ENCODE data around the gene RCAN1. TPM values are rescaled to one million over a fixed set of nuclear protein-coding genes. Genes with fewer than 3 reads are reported as not detected.
A peak's percentile ranks its signal among the peaks of the same experiment; 100 is the strongest.

RCAN1 gene
- total RNA-seq, 2 experiments from 2014 or later = 6.8 to 8.9 TPM

DNA sequence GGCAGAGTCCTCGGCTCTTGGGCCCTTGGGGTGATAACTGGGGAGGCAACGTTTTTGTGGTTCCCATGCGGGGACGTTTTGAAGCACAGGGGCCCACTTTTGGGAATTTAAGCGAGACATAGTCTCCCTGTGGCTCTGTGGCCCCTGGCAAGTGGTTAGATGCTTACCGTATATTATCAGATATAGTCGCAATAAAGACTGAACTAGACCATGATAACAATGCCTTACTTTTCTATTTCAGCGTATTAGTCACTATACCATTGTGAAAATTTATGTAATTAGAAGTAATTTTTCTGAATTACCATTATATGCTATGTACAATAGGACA lies 538 bp upstream of the RCAN1 start:
- Histone ChIP-seq H3K4me1 (ENCODE audit: insufficient read depth, low read length, poor library complexity, severe bottlenecking) (peaks cover 23% of the 10 kb centered on the region), H3K9me2 (ENCODE audit: insufficient read depth, low read length) (no peaks in the 10 kb centered on the region), H3K4me3 (ENCODE audit: low read depth, low read length, poor library complexity, severe bottlenecking) (peak overlapping the region; percentile 77), H4K20me1 (ENCODE audit: insufficient read depth, low read length) (no peaks in the 10 kb centered on the region), H3K79me2 (ENCODE audit: insufficient read depth, low read depth, low read length) (no peaks in the 10 kb centered on the region), H3K36me3 (ENCODE audit: insufficient read depth, low read length) (no peaks in the 10 kb centered on the region), H3K27ac (ENCODE audit: low read depth, low read length, poor library complexity, severe bottlenecking) (no peak overlapping the region), H2AFZ (ENCODE audit: low read length) (peak overlapping the region; percentile 98; the same call in 1 of the 2 replicates), H3K9me3 (ENCODE audit: low read length) (no peaks in the 10 kb centered on the region), H3K4me2 (ENCODE audit: low read length) (peak overlapping the region; percentile 87)
- intact Hi-C loops (cut with micrococcal nuclease; ENCODE audit: unreplicated experiment) = no loop called here
- ChIA-PET CTCF (ENCODE audit: unreplicated experiment) (no interaction called here), POLR2A (interaction anchor here (0.6 kb wide), 1 partner anchor 48 kb away, joined by 3 read pairs; no protein-coding TSS in a partner anchor)
- TF ChIP-seq, protein P1, sequence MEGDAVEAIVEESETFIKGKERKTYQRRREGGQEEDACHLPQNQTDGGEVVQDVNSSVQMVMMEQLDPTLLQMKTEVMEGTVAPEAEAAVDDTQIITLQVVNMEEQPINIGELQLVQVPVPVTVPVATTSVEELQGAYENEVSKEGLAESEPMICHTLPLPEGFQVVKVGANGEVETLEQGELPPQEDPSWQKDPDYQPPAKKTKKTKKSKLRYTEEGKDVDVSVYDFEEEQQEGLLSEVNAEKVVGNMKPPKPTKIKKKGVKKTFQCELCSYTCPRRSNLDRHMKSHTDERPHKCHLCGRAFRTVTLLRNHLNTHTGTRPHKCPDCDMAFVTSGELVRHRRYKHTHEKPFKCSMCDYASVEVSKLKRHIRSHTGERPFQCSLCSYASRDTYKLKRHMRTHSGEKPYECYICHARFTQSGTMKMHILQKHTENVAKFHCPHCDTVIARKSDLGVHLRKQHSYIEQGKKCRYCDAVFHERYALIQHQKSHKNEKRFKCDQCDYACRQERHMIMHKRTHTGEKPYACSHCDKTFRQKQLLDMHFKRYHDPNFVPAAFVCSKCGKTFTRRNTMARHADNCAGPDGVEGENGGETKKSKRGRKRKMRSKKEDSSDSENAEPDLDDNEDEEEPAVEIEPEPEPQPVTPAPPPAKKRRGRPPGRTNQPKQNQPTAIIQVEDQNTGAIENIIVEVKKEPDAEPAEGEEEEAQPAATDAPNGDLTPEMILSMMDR (conservative IDR thresholded peaks at IDR 0.05; ENCODE audit: low read length) = no peak
- TF ChIP-seq EZH2phosphoT487 (IDR thresholded peaks at IDR 0.05; ENCODE audit: borderline replicate concordance, low read depth, low read length) = no peak
- DNase-seq (ENCODE audit: low spot score) = no peak
- no TSS peak for BruUV-seq (replicated peaks)

DNA sequence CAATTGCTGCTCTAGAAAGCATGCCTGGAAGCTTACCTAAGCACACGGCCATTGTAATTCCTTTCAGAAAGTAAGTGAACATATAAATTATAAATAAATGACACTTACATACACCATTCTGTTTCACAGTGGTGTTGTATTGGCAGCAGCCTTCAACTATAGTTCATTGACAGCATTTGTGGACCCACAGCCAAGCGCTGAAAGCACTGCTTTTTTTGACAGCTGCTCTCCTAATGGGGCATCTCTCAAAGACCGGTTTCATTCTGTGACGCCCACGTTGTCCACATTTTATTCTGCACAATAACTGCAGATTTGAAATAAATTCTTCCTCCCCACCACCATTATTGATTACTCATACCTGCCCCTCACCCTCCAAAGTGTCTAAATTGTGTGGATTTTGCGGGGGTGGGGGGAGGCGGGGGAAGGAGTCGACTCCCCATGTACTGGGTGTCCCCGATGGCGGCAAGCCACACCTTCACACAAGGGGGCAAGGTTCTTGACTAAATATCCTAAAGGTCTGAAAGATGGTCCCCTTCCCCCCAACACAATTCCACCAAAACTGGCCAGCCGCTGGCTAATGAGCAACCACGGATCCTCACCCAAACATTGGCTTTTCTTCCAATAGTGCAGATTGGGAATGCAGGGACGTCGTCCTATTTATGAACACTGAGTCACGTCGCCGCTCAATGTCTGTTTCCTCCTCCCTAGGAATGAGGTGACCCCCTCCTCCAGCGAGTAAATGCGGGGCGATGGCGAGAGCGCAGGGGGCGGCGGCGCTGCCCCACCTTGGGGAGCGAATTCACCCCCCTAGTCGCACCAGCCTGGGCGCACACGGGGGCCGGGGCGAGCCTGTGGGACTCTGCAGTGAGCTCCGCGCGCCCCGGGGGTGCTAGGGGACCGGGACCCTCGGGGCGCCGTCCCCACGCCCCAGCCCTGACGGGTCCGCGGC lies 960 bp downstream of the RCAN1 start:
- Histone ChIP-seq H3K4me2 (ENCODE audit: low read length) (peak overlapping the region; percentile 87), H3K4me1 (ENCODE audit: insufficient read depth, low read length, poor library complexity, severe bottlenecking) (peaks cover 23% of the 10 kb centered on the region), H3K36me3 (ENCODE audit: insufficient read depth, low read length) (no peaks in the 10 kb centered on the region), H3K27ac (ENCODE audit: low read depth, low read length, poor library complexity, severe bottlenecking) (no peak overlapping the region), H3K9me3 (ENCODE audit: low read length) (no peaks in the 10 kb centered on the region), H4K20me1 (ENCODE audit: insufficient read depth, low read length) (no peaks in the 10 kb centered on the region), H3K9me2 (ENCODE audit: insufficient read depth, low read length) (no peaks in the 10 kb centered on the region), H2AFZ (ENCODE audit: low read length) (peak overlapping the region; percentile 24; the same call in 1 of the 2 replicates), H3K4me3 (ENCODE audit: low read depth, low read length, poor library complexity, severe bottlenecking) (peak overlapping the region; percentile 77), H3K79me2 (ENCODE audit: insufficient read depth, low read depth, low read length) (no peaks in the 10 kb centered on the region)
- no peak for DNase-seq (ENCODE audit: low spot score)
- CTCF ChIA-PET (ENCODE audit: unreplicated experiment) = no interaction called here
- no TSS peak for BruUV-seq (replicated peaks)
- POLR2A ChIA-PET = no interaction called here
- TF ChIP-seq, protein P1 (conservative IDR thresholded peaks at IDR 0.05; ENCODE audit: low read length) = no peak
- TF ChIP-seq EZH2phosphoT487 (IDR thresholded peaks at IDR 0.05; ENCODE audit: borderline replicate concordance, low read depth, low read length) = no peak
- intact Hi-C loops (cut with micrococcal nuclease; ENCODE audit: unreplicated experiment) = no loop called here

DNA sequence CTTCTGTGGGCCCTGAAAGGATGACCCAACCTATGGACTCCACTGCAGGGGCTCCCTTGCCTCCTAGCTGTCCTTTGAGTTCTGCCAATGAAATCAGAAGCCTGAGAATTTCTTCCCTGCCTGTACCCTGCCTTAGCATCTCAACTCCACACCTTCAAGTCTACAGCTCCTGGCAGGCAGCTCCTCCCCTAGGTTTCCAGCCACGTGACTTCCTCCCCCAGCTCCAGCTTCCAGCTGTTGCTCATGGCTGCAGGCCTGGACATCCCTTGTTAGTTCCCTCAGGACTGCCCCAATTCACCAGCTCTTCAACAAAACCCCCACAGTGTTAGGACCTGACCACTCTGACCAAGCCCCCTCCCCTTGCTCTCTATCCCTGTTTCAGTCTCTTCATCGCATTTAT lies 2.4 kb downstream of the RCAN1 start:
- Histone ChIP-seq H3K4me1 (ENCODE audit: insufficient read depth, low read length, poor library complexity, severe bottlenecking) (peaks cover 23% of the 10 kb centered on the region), H3K79me2 (ENCODE audit: insufficient read depth, low read depth, low read length) (no peaks in the 10 kb centered on the region), H3K36me3 (ENCODE audit: insufficient read depth, low read length) (no peaks in the 10 kb centered on the region), H2AFZ (ENCODE audit: low read length) (no peak overlapping the region), H3K9me3 (ENCODE audit: low read length) (no peaks in the 10 kb centered on the region), H3K9me2 (ENCODE audit: insufficient read depth, low read length) (no peaks in the 10 kb centered on the region), H4K20me1 (ENCODE audit: insufficient read depth, low read length) (no peaks in the 10 kb centered on the region), H3K4me3 (ENCODE audit: low read depth, low read length, poor library complexity, severe bottlenecking) (no peak overlapping the region), H3K4me2 (ENCODE audit: low read length) (0 out of 2 replicates have a peak overlapping the region, but pooled peaks have one; percentile 11), H3K27ac (ENCODE audit: low read depth, low read length, poor library complexity, severe bottlenecking) (no peak overlapping the region)
- CTCF ChIA-PET (ENCODE audit: unreplicated experiment) = interaction anchor here (0.5 kb wide), 1 partner anchor 12 kb away, joined by 3 read pairs; no protein-coding TSS in a partner anchor
- DNase-seq (ENCODE audit: low spot score) = no peak
- TF ChIP-seq, protein P1 (conservative IDR thresholded peaks at IDR 0.05; ENCODE audit: low read length) = no peak
- no peak for TF ChIP-seq EZH2phosphoT487 (IDR thresholded peaks at IDR 0.05; ENCODE audit: borderline replicate concordance, low read depth, low read length)
- POLR2A ChIA-PET = no interaction called here
- no TSS peak for BruUV-seq (replicated peaks)
- intact Hi-C loops (cut with micrococcal nuclease; ENCODE audit: unreplicated experiment) = no loop called here

Measured in OCI-LY7 (cell line).